Measurements from ENCODE around the gene TMEM132E.

TMEM132E gene

GRCh38 chr17:34665819-34666763 is 86.7 kb downstream of the TMEM132E start:
- DNase-seq (ENCODE audit: low read depth): no peak

GRCh38 chr17:34667656-34668055 is 88.3 kb downstream of the TMEM132E start:
- no peak for DNase-seq (ENCODE audit: low read depth)

GRCh38 chr17:34668206-34668605 is 88.8 kb downstream of the TMEM132E start:
- no peak for DNase-seq (ENCODE audit: low read depth)

- no peak for DNase-seq (ENCODE audit: low read depth)
These were observed 90.1 kb downstream of the TMEM132E start for GRCh38 chr17:34669511-34669910.

GRCh38 chr17:34670618-34671017 is 91.2 kb downstream of the TMEM132E start:
- DNase-seq (ENCODE audit: low read depth): no peak

- DNase-seq (ENCODE audit: low read depth): no peak
These were observed 91.8 kb downstream of the TMEM132E start for GRCh38 chr17:34671191-34671590.

- no peak for DNase-seq (ENCODE audit: low read depth)
These were observed 92.9 kb downstream of the TMEM132E start for GRCh38 chr17:34672176-34672785.

GRCh38 chr17:34673516-34673915 is 94.1 kb downstream of the TMEM132E start:
- no peak for DNase-seq (ENCODE audit: low read depth)

GRCh38 chr17:34673995-34674890 is 94.9 kb downstream of the TMEM132E start:
- DNase-seq (ENCODE audit: low read depth): no peak

GRCh38 chr17:34675143-34675542 is 95.8 kb downstream of the TMEM132E start:
- no peak for DNase-seq (ENCODE audit: low read depth)

- DNase-seq (ENCODE audit: low read depth): no peak
These were observed 96.2 kb downstream of the TMEM132E start for GRCh38 chr17:34675605-34676004.

GRCh38 chr17:34680151-34680550 is 100.8 kb downstream of the TMEM132E start:
- DNase-seq (ENCODE audit: low read depth): no peak

- DNase-seq (ENCODE audit: low read depth): no peak
These were observed 102.9 kb downstream of the TMEM132E start for GRCh38 chr17:34682305-34682704.

GRCh38 chr17:34683390-34683789 is 104.0 kb downstream of the TMEM132E start:
- no peak for DNase-seq (ENCODE audit: low read depth)
